D721Med (cell line): ENCODE data around the gene HEATR5A.
"Not testable (repeated sequence)": the region's sequence is repeated elsewhere in the genome, so short reads cannot be mapped to it uniquely, and the experiment has no call there.

ENCODE experiments used
- DNase-seq: peaks from one replicate; pipeline ENCODE4 v3.0.0; 2011; ENCODE audit warnings: low spot score; ENCODE audit not compliant: insufficient read length
- FAIRE-seq: peaks from 2 replicates; lab custom pipeline; 2011; peaks lifted over from hg19 to GRCh38; lab: Jason Lieb, UNC
- CTCF ChIP-seq: IDR thresholded peaks from 2 replicates; pipeline ENCODE4 v1.5.1; 2012; ENCODE audit warnings: mild to moderate bottlenecking, control low read depth; ENCODE audit not compliant: insufficient read depth; ENCODE audit errors: missing control alignments

The HEATR5A gene

GRCh38 chr14:31420319-31421111 is at the start of gene HEATR5A:
Gene HEATR5A (minus strand): TSS chr14:31420550. CDS start chr14:31402975, 17,575 bp downstream.
- no peak for FAIRE-seq
- peak; percentile 78 for DNase-seq
- peak; percentile 29 for TF ChIP-seq CTCF

- TF ChIP-seq CTCF, result no peak
- DNase-seq (no peak), FAIRE-seq (no peak)
Observed at GRCh38 chr14:31466554-31466953, 46.2 kb upstream of the HEATR5A start.

GRCh38 chr14:31465111-31465510 is 44.8 kb upstream of the HEATR5A start:
- no peak for TF ChIP-seq CTCF
- FAIRE-seq (no peak), DNase-seq (no peak)

- FAIRE-seq, DNase-seq: not testable (repeated sequence)
Observed at GRCh38 chr14:31462450-31462849, 42.1 kb upstream of the HEATR5A start.

GRCh38 chr14:31461545-31461944 is 41.2 kb upstream of the HEATR5A start:
- no peak for TF ChIP-seq CTCF
- DNase-seq (no peak), FAIRE-seq (no peak)

GRCh38 chr14:31457665-31458659 is 37.6 kb upstream of the HEATR5A start:
- FAIRE-seq, result no peak
- no peak for TF ChIP-seq CTCF
- no peak for DNase-seq

GRCh38 chr14:31456841-31457664 is 36.7 kb upstream of the HEATR5A start, which contains the start of gene DTD2:
Gene DTD2 (minus strand): TSS chr14:31457506. CDS start chr14:31457393, 113 bp downstream.
- FAIRE-seq, result no peak
- TF ChIP-seq CTCF, result peak; percentile 8
- peak; percentile 49 for DNase-seq
